ENCODE results near the gene ABHD8.

The ABHD8 gene

GRCh38 chr19:17292301-17293074 lies 10.7 kb downstream of the ABHD8 start:
- Histone ChIP-seq H2BK12ac (ENCODE audit: low read length) (no peak overlapping the region), H3K4ac (ENCODE audit: low read depth, low read length) (peak overlapping the region; percentile 84), H3K4me2 (ENCODE audit: low read length) (peak overlapping the region; percentile 83), H4K8ac (ENCODE audit: low read depth, low read length) (peak overlapping the region; percentile 88), H3K27ac (ENCODE audit: low read depth, low read length) (peak overlapping the region; percentile 82), H2BK5ac (ENCODE audit: low read depth, low read length, poor library complexity) (no peak overlapping the region), H2AFZ (ENCODE audit: insufficient read depth, low read length, poor library complexity) (peak overlapping the region; percentile 84), H2BK120ac (ENCODE audit: insufficient read depth, low read length, poor library complexity) (peak overlapping the region; percentile 70), H3K4me1 (ENCODE audit: control insufficient read depth in 1 of 2, insufficient read depth in 2 of 2, low read length in 2 of 2) (peaks cover 4 to 14% of the 10 kb centered on the region in 2 experiments), H3K14ac (ENCODE audit: low read length) (peak overlapping the region; percentile 73), H3K18ac (ENCODE audit: low read length) (peak overlapping the region; percentile 74), H3K79me2 (ENCODE audit: control insufficient read depth, insufficient read depth, low read length, poor library complexity) (no peaks in the 10 kb centered on the region), H3K36me3 (ENCODE audit: control insufficient read depth in 1 of 2, insufficient read depth in 2 of 2, low read length in 2 of 2) (peaks cover 9 to 12% of the 10 kb centered on the region in 2 experiments), H4K12ac (ENCODE audit: low read depth, low read length) (peak overlapping the region; percentile 78), H4K91ac (ENCODE audit: low read depth, low read length) (peak overlapping the region; percentile 92), H3K79me1 (ENCODE audit: low read length) (peaks cover 12% of the 10 kb centered on the region), H3K23ac (ENCODE audit: low read length) (no peak overlapping the region), H2AK5ac (ENCODE audit: low read length) (peak overlapping the region; percentile 44), H3K4me3 (ENCODE audit: low read depth, low read length) (peak overlapping the region; percentile 60), H3K9me3 (ENCODE audit: insufficient read depth, low read depth, low read length) (peaks cover 4% of the 10 kb centered on the region), H3K27me3 (ENCODE audit: insufficient read depth, low read length) (no peaks in the 10 kb centered on the region), H3K9ac (ENCODE audit: low read length) (no peak overlapping the region)
- DNase-seq: peak; percentile 93
- WGBS (ENCODE audit: extremely low coverage, insufficient coverage, insufficient read length): no CpG with 5 or more reads among the region's 46 CpGs

DNA sequence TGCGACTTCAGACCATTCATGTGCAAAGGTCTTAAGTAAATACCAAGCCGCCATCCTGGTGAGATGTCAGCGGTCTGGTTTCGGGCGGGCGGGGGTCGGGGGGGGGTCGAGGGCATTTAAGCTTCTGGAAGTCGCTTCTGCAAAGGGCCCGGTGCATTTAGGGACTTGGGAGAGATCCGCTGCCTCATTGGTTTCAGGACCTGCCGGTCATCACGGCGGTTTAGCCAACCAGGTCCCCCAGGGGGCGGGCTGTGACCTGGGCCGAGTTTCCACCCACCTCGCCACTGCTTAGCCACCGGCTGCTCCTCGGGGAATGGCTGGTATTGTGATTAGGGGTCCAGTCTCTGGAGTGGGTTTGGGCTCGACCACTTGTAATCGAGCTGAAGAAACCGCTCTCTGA lies 13.7 kb downstream of the ABHD8 start:
- Histone ChIP-seq H2AFZ (ENCODE audit: insufficient read depth, low read length, poor library complexity) (peak overlapping the region; percentile 30), H4K12ac (ENCODE audit: low read depth, low read length) (no peak overlapping the region), H2BK5ac (ENCODE audit: low read depth, low read length, poor library complexity) (no peak overlapping the region), H4K91ac (ENCODE audit: low read depth, low read length) (no peak overlapping the region), H2AK5ac (ENCODE audit: low read length) (no peak overlapping the region), H3K27me3 (ENCODE audit: insufficient read depth, low read length) (no peaks in the 10 kb centered on the region), H3K18ac (ENCODE audit: low read length) (no peak overlapping the region), H3K79me2 (ENCODE audit: control insufficient read depth, insufficient read depth, low read length, poor library complexity) (no peaks in the 10 kb centered on the region), H3K14ac (ENCODE audit: low read length) (no peak overlapping the region), H3K4ac (ENCODE audit: low read depth, low read length) (no peak overlapping the region), H3K4me1 (ENCODE audit: control insufficient read depth in 1 of 2, insufficient read depth in 2 of 2, low read length in 2 of 2) (peaks cover 6 to 11% of the 10 kb centered on the region in 2 experiments), H3K79me1 (ENCODE audit: low read length) (peaks cover 8% of the 10 kb centered on the region), H2BK120ac (ENCODE audit: insufficient read depth, low read length, poor library complexity) (no peak overlapping the region), H3K27ac (ENCODE audit: low read depth, low read length) (no peak overlapping the region), H3K9ac (ENCODE audit: low read length) (no peak overlapping the region), H3K36me3 (ENCODE audit: control insufficient read depth in 1 of 2, insufficient read depth in 2 of 2, low read length in 2 of 2) (peaks cover 7 to 11% of the 10 kb centered on the region in 2 experiments), H2BK12ac (ENCODE audit: low read length) (no peak overlapping the region), H4K8ac (ENCODE audit: low read depth, low read length) (peak overlapping the region; percentile 70), H3K4me3 (ENCODE audit: low read depth, low read length) (no peak overlapping the region), H3K23ac (ENCODE audit: low read length) (no peak overlapping the region), H3K4me2 (ENCODE audit: low read length) (peak overlapping the region; percentile 26), H3K9me3 (ENCODE audit: insufficient read depth, low read depth, low read length) (peaks cover 6% of the 10 kb centered on the region)
- no CpG with 5 or more reads among the region's 22 CpGs for WGBS (ENCODE audit: extremely low coverage, insufficient coverage, insufficient read length)
- DNase-seq: peak; percentile 61 to 69

- peaks cover 4% of the 10 kb centered on the region for H3K79me1 ChIP-seq (ENCODE audit: low read length)
- H3K9ac ChIP-seq (ENCODE audit: low read length): no peak overlapping the region
- H2AFZ ChIP-seq (ENCODE audit: insufficient read depth, low read length, poor library complexity): no peak overlapping the region
- H2BK120ac ChIP-seq (ENCODE audit: insufficient read depth, low read length, poor library complexity): no peak overlapping the region
- peak; percentile 54 to 73 for DNase-seq
- no peak overlapping the region for H4K91ac ChIP-seq (ENCODE audit: low read depth, low read length)
- H3K9me3 ChIP-seq (ENCODE audit: insufficient read depth, low read depth, low read length): peaks cover 4% of the 10 kb centered on the region
- no peak overlapping the region for H2BK5ac ChIP-seq (ENCODE audit: low read depth, low read length, poor library complexity)
- H3K14ac ChIP-seq (ENCODE audit: low read length): no peak overlapping the region
- H3K27ac ChIP-seq (ENCODE audit: low read depth, low read length): no peak overlapping the region
- no peak overlapping the region for H3K18ac ChIP-seq (ENCODE audit: low read length)
- no peaks in the 10 kb centered on the region for H3K27me3 ChIP-seq (ENCODE audit: insufficient read depth, low read length)
- H3K4me2 ChIP-seq (ENCODE audit: low read length): no peak overlapping the region
- no peak overlapping the region for H2BK12ac ChIP-seq (ENCODE audit: low read length)
- no peak overlapping the region for H3K23ac ChIP-seq (ENCODE audit: low read length)
- H3K4ac ChIP-seq (ENCODE audit: low read depth, low read length): no peak overlapping the region
- no peak overlapping the region for H3K4me3 ChIP-seq (ENCODE audit: low read depth, low read length)
- peaks cover 0 to 3% of the 10 kb centered on the region in 2 experiments for H3K36me3 ChIP-seq (ENCODE audit: control insufficient read depth in 1 of 2, insufficient read depth in 2 of 2, low read length in 2 of 2)
- H4K8ac ChIP-seq (ENCODE audit: low read depth, low read length): no peak overlapping the region
- WGBS (ENCODE audit: extremely low coverage, insufficient coverage, insufficient read length): no CpG with 5 or more reads among the region's 9 CpGs
- no peak overlapping the region for H4K12ac ChIP-seq (ENCODE audit: low read depth, low read length)
- H3K79me2 ChIP-seq (ENCODE audit: control insufficient read depth, insufficient read depth, low read length, poor library complexity): no peaks in the 10 kb centered on the region
- H3K4me1 ChIP-seq (ENCODE audit: control insufficient read depth in 1 of 2, insufficient read depth in 2 of 2, low read length in 2 of 2): peaks cover 6 to 9% of the 10 kb centered on the region in 2 experiments
- no peak overlapping the region for H2AK5ac ChIP-seq (ENCODE audit: low read length)
These were observed 16.5 kb downstream of the ABHD8 start for GRCh38 chr19:17286752-17287151.

DNA sequence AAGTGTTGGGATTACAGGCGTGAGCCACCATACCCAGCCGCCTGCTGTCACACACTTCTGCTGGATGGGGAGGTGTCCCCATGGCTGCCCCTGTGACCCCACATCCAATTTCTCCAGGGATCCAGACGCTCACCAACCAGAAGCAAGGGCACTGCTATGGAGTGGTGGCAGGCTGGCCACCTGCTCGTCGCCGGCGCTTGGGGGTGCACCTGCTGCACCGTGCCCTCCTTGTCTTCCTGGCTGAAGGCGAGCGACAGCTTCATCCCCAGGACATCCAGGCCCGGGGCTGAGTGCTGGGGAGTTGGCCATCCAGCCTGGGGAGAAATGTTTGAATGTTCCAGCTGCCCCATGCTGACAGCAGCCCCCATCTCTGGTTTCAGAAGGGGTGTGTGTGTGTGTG lies 17.0 kb downstream of the ABHD8 start:
- H3K9me3 ChIP-seq (ENCODE audit: insufficient read depth, low read depth, low read length): peaks cover 4% of the 10 kb centered on the region
- H2AFZ ChIP-seq (ENCODE audit: insufficient read depth, low read length, poor library complexity): no peak overlapping the region
- no peak overlapping the region for H4K91ac ChIP-seq (ENCODE audit: low read depth, low read length)
- H3K4me3 ChIP-seq (ENCODE audit: low read depth, low read length): no peak overlapping the region
- no peak overlapping the region for H3K18ac ChIP-seq (ENCODE audit: low read length)
- H3K79me1 ChIP-seq (ENCODE audit: low read length): peaks cover 4% of the 10 kb centered on the region
- H2BK120ac ChIP-seq (ENCODE audit: insufficient read depth, low read length, poor library complexity): no peak overlapping the region
- H3K27ac ChIP-seq (ENCODE audit: low read depth, low read length): no peak overlapping the region
- no peak overlapping the region for H4K12ac ChIP-seq (ENCODE audit: low read depth, low read length)
- H3K4me2 ChIP-seq (ENCODE audit: low read length): no peak overlapping the region
- H3K14ac ChIP-seq (ENCODE audit: low read length): no peak overlapping the region
- no peak overlapping the region for H3K4ac ChIP-seq (ENCODE audit: low read depth, low read length)
- H3K4me1 ChIP-seq (ENCODE audit: control insufficient read depth in 1 of 2, insufficient read depth in 2 of 2, low read length in 2 of 2): peaks cover 6 to 9% of the 10 kb centered on the region in 2 experiments
- DNase-seq: no peak
- H3K36me3 ChIP-seq (ENCODE audit: control insufficient read depth in 1 of 2, insufficient read depth in 2 of 2, low read length in 2 of 2): peaks cover 0 to 2% of the 10 kb centered on the region in 2 experiments
- no peaks in the 10 kb centered on the region for H3K27me3 ChIP-seq (ENCODE audit: insufficient read depth, low read length)
- no peak overlapping the region for H3K23ac ChIP-seq (ENCODE audit: low read length)
- H2BK5ac ChIP-seq (ENCODE audit: low read depth, low read length, poor library complexity): no peak overlapping the region
- H2AK5ac ChIP-seq (ENCODE audit: low read length): peak overlapping the region; percentile 2
- no peaks in the 10 kb centered on the region for H3K79me2 ChIP-seq (ENCODE audit: control insufficient read depth, insufficient read depth, low read length, poor library complexity)
- WGBS (ENCODE audit: extremely low coverage, insufficient coverage, insufficient read length): no CpG with 5 or more reads among the region's 11 CpGs
- no peak overlapping the region for H2BK12ac ChIP-seq (ENCODE audit: low read length)
- no peak overlapping the region for H4K8ac ChIP-seq (ENCODE audit: low read depth, low read length)
- H3K9ac ChIP-seq (ENCODE audit: low read length): no peak overlapping the region

Data from trophoblast cell (in vitro differentiated cells and primary cell).